ENCODE measurements around the gene B3GAT2. TPM values are rescaled to one million over a fixed set of nuclear protein-coding genes. Genes with fewer than 3 reads are reported as not detected.

Gene B3GAT2
- total RNA-seq, 1 experiment from 2014 or later, result not detected

DNA sequence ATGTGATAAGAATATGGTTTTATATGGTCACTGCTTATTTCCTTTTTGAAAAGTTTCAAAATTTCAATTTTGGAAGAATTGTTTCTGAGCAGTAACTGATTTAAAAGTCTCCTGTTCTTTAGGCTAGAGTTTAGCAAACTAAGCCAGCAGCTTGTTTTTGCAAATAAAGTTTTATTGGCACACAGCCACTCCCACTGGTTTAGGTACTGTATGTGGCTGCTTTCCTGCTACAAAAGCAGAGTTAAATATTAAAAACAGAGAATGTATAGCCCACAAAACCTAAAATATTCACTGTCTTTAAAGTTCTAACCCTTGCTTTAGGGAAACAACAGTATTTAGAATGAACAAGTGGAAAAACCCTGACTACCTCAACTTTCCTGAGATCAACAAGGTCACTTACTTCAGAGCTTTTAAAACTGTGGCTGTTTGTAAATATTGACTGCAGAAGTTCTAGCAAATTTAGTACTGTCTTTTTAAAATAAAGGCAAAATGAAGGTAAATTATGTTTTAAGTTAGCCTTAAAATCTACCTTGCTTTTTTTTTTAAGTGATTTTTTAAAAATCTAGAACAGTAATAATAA, 104.1 kb downstream of the B3GAT2 start:
- TF ChIP-seq, protein P1, sequence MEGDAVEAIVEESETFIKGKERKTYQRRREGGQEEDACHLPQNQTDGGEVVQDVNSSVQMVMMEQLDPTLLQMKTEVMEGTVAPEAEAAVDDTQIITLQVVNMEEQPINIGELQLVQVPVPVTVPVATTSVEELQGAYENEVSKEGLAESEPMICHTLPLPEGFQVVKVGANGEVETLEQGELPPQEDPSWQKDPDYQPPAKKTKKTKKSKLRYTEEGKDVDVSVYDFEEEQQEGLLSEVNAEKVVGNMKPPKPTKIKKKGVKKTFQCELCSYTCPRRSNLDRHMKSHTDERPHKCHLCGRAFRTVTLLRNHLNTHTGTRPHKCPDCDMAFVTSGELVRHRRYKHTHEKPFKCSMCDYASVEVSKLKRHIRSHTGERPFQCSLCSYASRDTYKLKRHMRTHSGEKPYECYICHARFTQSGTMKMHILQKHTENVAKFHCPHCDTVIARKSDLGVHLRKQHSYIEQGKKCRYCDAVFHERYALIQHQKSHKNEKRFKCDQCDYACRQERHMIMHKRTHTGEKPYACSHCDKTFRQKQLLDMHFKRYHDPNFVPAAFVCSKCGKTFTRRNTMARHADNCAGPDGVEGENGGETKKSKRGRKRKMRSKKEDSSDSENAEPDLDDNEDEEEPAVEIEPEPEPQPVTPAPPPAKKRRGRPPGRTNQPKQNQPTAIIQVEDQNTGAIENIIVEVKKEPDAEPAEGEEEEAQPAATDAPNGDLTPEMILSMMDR (IDR thresholded peaks at IDR 0.05; ENCODE audit: unreplicated experiment), result no peak
- no peaks in the 10 kb centered on the region for H3K36me3 Mint-ChIP-seq (ENCODE audit: insufficient read depth, unreplicated experiment)
- H3K27ac Mint-ChIP-seq (ENCODE audit: low read depth, unreplicated experiment), result no peak overlapping the region
- ChIA-PET CTCF (interaction anchor here (0.7 kb wide), 1 partner anchor 42 kb away, joined by 3 read pairs; no protein-coding TSS in a partner anchor), POLR2A (interaction anchor here (0.7 kb wide), 1 partner anchor 129 kb away, joined by 3 read pairs; no protein-coding TSS in a partner anchor)
- H3K4me1 Mint-ChIP-seq (ENCODE audit: insufficient read depth, unreplicated experiment), result no peaks in the 10 kb centered on the region
- intact Hi-C loops (cut with micrococcal nuclease), result no loop called here
- DNase-seq (ENCODE audit: unreplicated experiment), result no peak
- BruUV-seq (replicated peaks), result no TSS peak
- H3K27me3 Mint-ChIP-seq (ENCODE audit: insufficient read depth, unreplicated experiment), result no peaks in the 10 kb centered on the region
- H3K9me3 Mint-ChIP-seq (ENCODE audit: unreplicated experiment), result no peaks in the 10 kb centered on the region
- no peak overlapping the region for H3K4me3 Mint-ChIP-seq (ENCODE audit: unreplicated experiment)

- Mint-ChIP-seq H3K27me3 (ENCODE audit: insufficient read depth, unreplicated experiment) (no peaks in the 10 kb centered on the region), H3K9me3 (ENCODE audit: unreplicated experiment) (no peaks in the 10 kb centered on the region)
Observed at GRCh38 chr6:70849348-70850069, 107.4 kb downstream of the B3GAT2 start.

DNA sequence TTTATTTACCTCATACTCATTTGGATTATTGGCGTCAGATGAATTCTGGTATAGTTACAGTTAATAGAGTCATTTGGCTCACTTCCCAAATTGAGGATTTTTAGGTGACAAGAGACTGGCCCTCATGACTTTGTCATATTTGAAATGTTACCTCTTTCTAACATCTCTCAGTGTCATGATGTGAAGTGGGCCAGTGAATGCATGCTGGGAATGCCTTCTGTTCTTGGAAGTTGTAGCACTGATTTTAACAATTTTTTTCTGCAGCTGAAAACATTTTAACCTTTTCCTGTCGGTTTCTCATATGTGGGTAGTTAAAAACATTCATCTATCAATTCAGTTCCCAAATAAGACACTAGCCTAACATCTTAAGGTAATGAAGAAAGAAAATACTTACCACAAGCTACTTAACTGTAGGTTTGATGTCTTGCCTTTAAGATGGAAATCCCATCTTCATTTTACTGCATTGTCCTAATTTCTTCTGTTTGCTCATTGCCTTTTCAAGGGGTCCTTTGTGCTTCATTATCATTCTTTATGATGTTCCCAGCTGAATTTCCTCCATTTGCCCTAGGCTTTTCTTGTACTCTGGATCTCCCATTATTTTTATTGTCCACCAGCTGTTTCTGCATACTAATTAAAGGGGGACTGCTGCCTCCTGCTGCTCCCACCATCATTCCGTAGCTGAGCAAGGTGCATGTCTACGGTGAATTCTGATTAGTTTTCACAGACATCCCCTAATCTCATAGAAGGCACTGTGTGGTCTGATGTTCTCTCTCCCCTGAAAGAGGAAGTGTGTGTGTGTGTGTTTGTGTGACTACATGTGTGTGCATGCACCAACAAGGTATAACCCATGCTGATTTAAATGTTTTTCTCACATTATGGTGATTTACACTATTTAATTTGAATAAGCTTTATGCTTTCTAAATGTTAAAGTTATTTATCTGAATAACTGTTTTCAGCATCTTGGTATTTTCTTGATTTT, 109.5 kb downstream of the B3GAT2 start:
- ChIA-PET CTCF (interaction anchor here (0.6 to 2.4 kb wide), 3 partner anchors 12 to 165 kb away, joined by 3 to 5 read pairs (median 3); no protein-coding TSS in a partner anchor), POLR2A (no interaction called here)
- TF ChIP-seq, protein P1 (IDR thresholded peaks at IDR 0.05; ENCODE audit: unreplicated experiment), result no peak
- DNase-seq (ENCODE audit: unreplicated experiment), result no peak
- Mint-ChIP-seq H3K4me1 (ENCODE audit: insufficient read depth, unreplicated experiment) (peaks cover 10% of the 10 kb centered on the region), H3K9me3 (ENCODE audit: unreplicated experiment) (no peaks in the 10 kb centered on the region), H3K4me3 (ENCODE audit: unreplicated experiment) (no peak overlapping the region), H3K27me3 (ENCODE audit: insufficient read depth, unreplicated experiment) (no peaks in the 10 kb centered on the region), H3K27ac (ENCODE audit: low read depth, unreplicated experiment) (no peak overlapping the region), H3K36me3 (ENCODE audit: insufficient read depth, unreplicated experiment) (no peaks in the 10 kb centered on the region)
- intact Hi-C loops (cut with micrococcal nuclease), result no loop called here
- no TSS peak for BruUV-seq (replicated peaks)

More at GRCh38 chr6:70849348-70850069, 107.4 kb downstream of the B3GAT2 start:
- no peak overlapping the region for H3K27ac Mint-ChIP-seq (ENCODE audit: low read depth, unreplicated experiment)
- BruUV-seq (replicated peaks), result no TSS peak
- H3K4me3 Mint-ChIP-seq (ENCODE audit: unreplicated experiment), result no peak overlapping the region
- intact Hi-C loops (cut with micrococcal nuclease), result no loop called here
- DNase-seq (ENCODE audit: unreplicated experiment), result no peak
- CTCF ChIA-PET, result no interaction called here
- TF ChIP-seq, protein P1 (IDR thresholded peaks at IDR 0.05; ENCODE audit: unreplicated experiment), result no peak
- POLR2A ChIA-PET, result no interaction called here
- no peaks in the 10 kb centered on the region for H3K36me3 Mint-ChIP-seq (ENCODE audit: insufficient read depth, unreplicated experiment)
- H3K4me1 Mint-ChIP-seq (ENCODE audit: insufficient read depth, unreplicated experiment), result peaks cover 10% of the 10 kb centered on the region
